Activated CD4-positive, CD25-positive, alpha-beta regulatory T cell treated with anti-CD3 and anti-CD28 coated beads, Interleukin-2, amount 50 U/mL, for 16 hours (primary cell): Measurements from ENCODE around the gene LZTS2.

ENCODE experiments used
- DNase-seq: peaks from one replicate; pipeline ENCODE4 v3.0.0-alpha.2; 2020; ENCODE audit warnings: low read depth, low spot score

The LZTS2 gene

GRCh38 chr10:100978121-100978900 is 21.3 kb upstream of the LZTS2 start:
- DNase-seq: no peak

DNA sequence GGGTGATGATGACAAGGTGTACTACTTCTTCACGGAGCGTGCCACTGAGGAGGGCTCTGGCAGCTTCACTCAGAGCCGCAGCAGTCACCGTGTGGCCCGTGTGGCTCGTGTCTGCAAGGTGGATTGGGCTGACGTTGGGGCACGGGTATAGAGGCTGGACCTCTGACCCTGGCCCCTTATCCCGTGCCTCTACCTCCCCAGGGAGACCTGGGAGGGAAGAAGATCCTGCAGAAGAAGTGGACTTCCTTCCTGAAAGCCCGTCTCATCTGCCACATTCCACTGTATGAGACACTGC is 20.8 kb upstream of the LZTS2 start:
- no peak for DNase-seq

DNA sequence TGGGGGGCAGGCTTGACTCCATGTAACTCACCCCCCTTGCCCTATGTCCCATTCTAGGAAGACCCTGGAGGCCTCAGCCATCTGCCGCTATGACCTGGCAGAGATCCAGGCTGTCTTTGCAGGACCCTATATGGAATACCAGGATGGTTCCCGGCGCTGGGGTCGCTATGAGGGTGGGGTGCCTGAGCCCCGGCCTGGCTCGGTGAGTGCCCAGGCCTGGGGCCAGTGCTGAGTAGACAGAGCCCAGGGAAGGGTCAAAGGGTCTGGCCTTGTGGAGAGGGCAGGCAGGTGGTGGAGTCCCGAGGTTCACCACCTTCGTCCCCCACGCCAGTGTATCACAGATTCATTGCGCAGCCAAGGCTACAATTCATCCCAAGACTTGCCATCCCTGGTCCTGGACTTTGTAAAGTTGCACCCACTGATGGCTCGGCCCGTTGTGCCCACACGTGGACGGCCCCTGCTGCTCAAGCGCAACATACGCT is 19.8 kb upstream of the LZTS2 start:
- no peak for DNase-seq

DNA sequence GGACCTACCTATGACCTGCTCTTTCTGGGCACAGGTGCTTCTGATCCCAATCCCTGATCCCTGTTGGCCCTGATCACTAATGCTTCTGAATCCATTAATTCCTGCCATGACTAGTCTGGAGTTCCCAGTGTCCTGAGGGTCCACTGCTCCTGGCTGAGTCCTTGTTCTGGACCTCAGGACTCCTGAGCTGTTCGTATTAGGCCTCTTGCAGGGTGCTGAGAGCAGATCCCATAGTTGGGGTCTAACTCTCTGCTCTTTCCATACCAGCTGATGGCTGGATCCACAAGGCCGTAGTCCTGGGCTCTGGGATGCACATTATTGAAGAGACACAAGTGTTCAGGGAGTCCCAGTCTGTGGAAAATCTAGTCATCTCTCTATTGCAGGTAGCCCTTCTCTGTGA is 19.3 kb upstream of the LZTS2 start:
- DNase-seq: no peak

DNA sequence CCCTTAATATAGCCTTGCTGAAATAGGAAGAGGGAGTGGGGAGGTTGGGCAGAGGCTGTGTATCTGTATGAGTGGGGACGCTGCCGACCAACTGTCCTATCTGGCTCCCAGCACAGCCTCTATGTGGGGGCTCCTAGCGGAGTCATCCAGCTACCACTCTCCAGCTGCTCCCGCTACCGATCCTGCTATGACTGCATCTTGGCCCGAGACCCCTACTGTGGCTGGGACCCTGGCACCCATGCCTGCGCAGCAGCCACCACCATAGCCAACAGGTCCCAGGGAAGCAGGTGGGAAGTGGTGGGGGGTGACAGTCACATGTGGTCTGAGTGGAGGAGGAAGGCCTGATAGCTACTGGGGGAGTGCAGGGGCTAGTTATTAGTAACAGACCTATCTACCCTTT is 18.9 kb upstream of the LZTS2 start:
- no peak for DNase-seq

GRCh38 chr10:100981178-100981772 is 18.3 kb upstream of the LZTS2 start:
- DNase-seq: no peak

- no peak for DNase-seq
Observed at GRCh38 chr10:100982916-100983830, 16.4 kb upstream of the LZTS2 start.

- DNase-seq: no peak
Observed at GRCh38 chr10:100983868-100984671, 15.5 kb upstream of the LZTS2 start.

- no peak for DNase-seq
Observed at GRCh38 chr10:100984672-100985177, 14.9 kb upstream of the LZTS2 start.

GRCh38 chr10:100985336-100985735 is 14.3 kb upstream of the LZTS2 start:
- DNase-seq: no peak

GRCh38 chr10:100986623-100986951 is 13.0 kb upstream of the LZTS2 start:
- DNase-seq: no peak

DNA sequence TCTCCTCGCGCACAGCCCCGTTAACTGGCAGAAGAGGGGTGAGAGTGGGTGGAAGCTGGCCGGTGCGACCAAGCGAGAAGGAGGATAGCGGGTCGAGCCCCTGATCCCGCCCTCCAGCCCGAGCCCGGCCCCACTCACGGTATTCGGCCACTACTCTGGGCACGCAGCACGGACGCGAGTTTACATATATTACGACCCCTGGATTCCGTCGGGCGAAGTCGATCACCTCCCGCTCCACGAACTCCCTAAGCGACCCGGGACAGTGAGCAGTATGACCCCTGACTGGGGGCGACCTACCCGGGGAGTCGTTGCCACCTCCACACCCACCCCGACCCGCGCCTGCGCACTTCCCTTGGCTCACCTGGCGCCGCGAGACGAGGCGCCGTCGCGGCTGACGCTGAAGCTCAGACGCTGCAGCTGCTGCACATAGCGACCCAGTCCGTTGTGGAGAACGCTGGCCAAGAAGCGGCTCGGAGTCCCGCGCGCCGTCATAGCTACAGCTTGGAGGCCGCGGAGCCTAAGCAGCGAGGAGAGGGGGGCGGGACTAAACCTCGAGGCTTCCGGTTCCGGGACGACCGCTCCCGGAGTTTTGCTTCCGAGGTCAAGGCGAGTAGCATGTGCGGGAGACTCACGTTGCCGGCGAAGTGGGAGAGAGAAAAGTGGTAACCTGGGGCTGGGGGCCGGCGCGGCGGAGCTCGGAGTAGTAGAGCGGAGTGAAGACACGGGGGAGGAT is 12.5 kb upstream of the LZTS2 start, which contains the start of the genes MRPL43 and TWNK:
TSS of gene MRPL43 (minus strand) at position 546 of the 733 bp plus-strand sequence. CDS start at position 492, 54 bp downstream.
TSS of gene TWNK (plus strand) at position 592 of the 733 bp plus-strand sequence. CDS start 668 bp downstream, outside the sequence.
- DNase-seq: peak; percentile 80

DNA sequence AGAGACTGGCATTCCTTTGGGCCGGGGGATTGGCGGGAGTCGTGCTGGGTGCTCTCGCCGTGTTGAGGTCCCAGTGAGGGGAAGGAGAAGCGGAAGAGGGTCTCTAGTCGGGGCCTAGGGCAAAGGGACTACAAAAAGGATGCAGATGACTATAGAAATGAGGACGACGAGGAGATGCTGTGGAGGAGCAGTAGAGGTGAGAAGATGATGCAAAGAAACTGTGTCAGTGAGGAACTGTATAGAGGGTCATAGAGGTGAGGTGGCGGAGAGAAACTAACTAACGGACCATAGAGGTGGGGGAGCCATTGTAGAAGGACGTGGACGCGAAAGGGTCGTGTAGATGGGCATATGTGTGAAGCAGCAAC is 11.9 kb upstream of the LZTS2 start:
- DNase-seq: no peak

GRCh38 chr10:100988166-100988565 is 11.4 kb upstream of the LZTS2 start:
- no peak for DNase-seq

DNA sequence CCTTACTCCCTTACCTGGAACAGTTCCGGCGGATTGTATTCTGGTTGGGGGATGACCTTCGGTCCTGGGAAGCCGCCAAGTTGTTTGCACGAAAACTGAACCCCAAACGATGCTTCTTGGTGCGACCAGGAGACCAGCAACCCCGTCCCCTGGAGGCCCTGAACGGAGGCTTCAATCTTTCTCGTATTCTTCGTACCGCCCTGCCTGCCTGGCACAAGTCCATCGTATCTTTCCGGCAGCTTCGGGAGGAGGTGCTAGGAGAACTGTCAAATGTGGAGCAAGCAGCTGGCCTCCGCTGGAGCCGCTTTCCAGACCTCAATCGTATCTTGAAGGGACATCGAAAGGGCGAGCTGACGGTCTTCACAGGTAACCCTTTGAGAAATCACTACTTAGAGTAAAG is 10.5 kb upstream of the LZTS2 start:
- DNase-seq: no peak

- no peak for DNase-seq
Observed at GRCh38 chr10:100993986-100994708, 5.5 kb upstream of the LZTS2 start.

GRCh38 chr10:100995181-100995580 is 4.4 kb upstream of the LZTS2 start:
- no peak for DNase-seq

DNA sequence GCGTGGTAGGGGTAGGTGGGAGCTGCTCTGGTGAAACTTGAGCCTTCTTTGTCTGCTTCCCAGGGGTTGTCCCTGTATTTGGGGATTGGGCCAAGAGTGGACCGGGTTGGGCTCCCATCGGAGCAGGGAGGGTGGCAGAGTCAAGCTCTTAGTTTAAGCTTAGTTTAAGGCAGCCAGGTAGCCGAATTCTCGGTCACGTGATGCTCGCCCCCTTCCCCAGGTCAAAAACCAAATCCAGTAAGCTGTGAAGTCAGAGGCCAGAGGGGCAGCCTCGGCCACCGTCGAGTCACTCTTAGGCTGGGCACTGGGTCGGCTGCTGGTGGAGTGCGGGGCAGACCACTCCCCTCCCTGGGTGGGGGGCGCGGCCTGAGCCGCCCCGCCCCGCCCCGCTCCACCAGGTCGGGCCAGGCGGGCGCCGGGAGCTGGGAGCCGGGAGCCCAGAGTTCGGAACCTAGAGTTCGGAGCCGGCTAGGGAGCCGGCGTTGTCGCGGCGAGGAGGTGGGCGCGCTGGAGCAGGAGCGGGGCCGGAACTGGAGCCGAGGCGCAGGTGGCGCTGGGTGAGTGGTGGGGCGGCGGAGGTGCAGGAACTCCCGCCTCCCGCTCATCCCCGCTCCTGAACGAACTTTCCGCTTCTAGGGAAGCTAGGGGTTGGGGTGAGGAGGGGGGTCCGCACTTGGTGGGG is 2.8 kb upstream of the LZTS2 start:
- no peak for DNase-seq
